ENCODE results near the gene CCDC158. TPM values are rescaled to one million over a fixed set of nuclear protein-coding genes. Genes with fewer than 3 reads are reported as not detected.

The CCDC158 gene
- total and polyA plus RNA-seq, 12 donors, result 0.01 to 1.0 (median 0.29) TPM

GRCh38 chr4:76278583-76278982 is 142.4 kb downstream of the CCDC158 start:
- intact Hi-C loops (cut with DNase I), result no loop called here
- H3K9me3 ChIP-seq, result no peaks in the 10 kb centered on the region
- no peaks in the 10 kb centered on the region for H3K36me3 ChIP-seq
- TF ChIP-seq, protein P1, sequence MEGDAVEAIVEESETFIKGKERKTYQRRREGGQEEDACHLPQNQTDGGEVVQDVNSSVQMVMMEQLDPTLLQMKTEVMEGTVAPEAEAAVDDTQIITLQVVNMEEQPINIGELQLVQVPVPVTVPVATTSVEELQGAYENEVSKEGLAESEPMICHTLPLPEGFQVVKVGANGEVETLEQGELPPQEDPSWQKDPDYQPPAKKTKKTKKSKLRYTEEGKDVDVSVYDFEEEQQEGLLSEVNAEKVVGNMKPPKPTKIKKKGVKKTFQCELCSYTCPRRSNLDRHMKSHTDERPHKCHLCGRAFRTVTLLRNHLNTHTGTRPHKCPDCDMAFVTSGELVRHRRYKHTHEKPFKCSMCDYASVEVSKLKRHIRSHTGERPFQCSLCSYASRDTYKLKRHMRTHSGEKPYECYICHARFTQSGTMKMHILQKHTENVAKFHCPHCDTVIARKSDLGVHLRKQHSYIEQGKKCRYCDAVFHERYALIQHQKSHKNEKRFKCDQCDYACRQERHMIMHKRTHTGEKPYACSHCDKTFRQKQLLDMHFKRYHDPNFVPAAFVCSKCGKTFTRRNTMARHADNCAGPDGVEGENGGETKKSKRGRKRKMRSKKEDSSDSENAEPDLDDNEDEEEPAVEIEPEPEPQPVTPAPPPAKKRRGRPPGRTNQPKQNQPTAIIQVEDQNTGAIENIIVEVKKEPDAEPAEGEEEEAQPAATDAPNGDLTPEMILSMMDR (IDR thresholded peaks at IDR 0.05), result no peak
- H3K4me1 ChIP-seq, result peaks cover 0 to 10% (median 2%) of the 10 kb centered on the region in 9 donors
- no peaks in the 10 kb centered on the region for H3K27me3 ChIP-seq
- no peak overlapping the region for H3K4me3 ChIP-seq
- DNase-seq (no peak), ATAC-seq (no peak)
- H3K27ac ChIP-seq, result no peak overlapping the region
- 55 to 82% methylated on average over 1 of the region's 1 CpG for WGBS, 2 donors

- H3K27me3 ChIP-seq, result no peaks in the 10 kb centered on the region
- WGBS, 2 donors, result 78 to 82% methylated on average over 1 of the region's 1 CpG
- no peak for ATAC-seq
- H3K36me3 ChIP-seq, result no peaks in the 10 kb centered on the region
- TF ChIP-seq, protein P1 (IDR thresholded peaks at IDR 0.05), result no peak
- no peak for DNase-seq
- intact Hi-C loops (cut with DNase I), result no loop called here
- peaks cover 0 to 10% (median 2%) of the 10 kb centered on the region in 9 donors for H3K4me1 ChIP-seq
- H3K4me3 ChIP-seq, result no peak overlapping the region
- no peaks in the 10 kb centered on the region for H3K9me3 ChIP-seq
- no peak overlapping the region for H3K27ac ChIP-seq
Measured at GRCh38 chr4:76277667-76278066, 143.3 kb downstream of the CCDC158 start.

DNA sequence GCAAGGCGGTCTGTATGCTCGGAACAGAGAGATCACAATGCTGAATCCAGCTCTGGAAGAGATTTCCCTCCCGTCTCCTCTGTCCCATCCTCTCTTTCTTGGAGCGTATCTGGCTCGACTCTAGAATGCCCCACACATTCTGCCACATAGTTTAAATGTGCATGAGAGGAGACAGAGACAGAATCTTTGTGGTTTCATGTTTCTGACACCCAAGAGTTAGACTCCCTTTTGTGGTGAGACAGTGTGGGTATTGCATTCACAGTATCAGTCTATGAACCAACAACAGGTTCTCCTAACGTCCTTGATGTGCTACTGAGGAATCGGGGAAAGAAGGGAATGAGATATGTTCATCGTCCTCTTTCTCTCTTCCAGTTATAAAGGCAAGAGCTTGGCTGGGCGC is 144.1 kb downstream of the CCDC158 start:
- 89 to 92% methylated on average over 9 of the region's 9 CpGs for WGBS, 2 donors
- Histone ChIP-seq H3K4me1 (peaks cover 0 to 10% (median 2%) of the 10 kb centered on the region in 9 donors), H3K36me3 (no peaks in the 10 kb centered on the region), H3K4me3 (no peak overlapping the region), H3K27me3 (no peaks in the 10 kb centered on the region), H3K27ac (no peak overlapping the region), H3K9me3 (no peaks in the 10 kb centered on the region)
- DNase-seq (no peak), ATAC-seq (no peak)
- intact Hi-C loops (cut with DNase I), result no loop called here
- TF ChIP-seq, protein P1 (IDR thresholded peaks at IDR 0.05), result no peak

GRCh38 chr4:76275486-76276124 is 145.3 kb downstream of the CCDC158 start:
- H3K27me3 ChIP-seq, result no peaks in the 10 kb centered on the region
- DNase-seq, result no peak
- ATAC-seq, result no peak
- WGBS, 2 donors, result 77 to 83% methylated on average over 3 of the region's 3 CpGs
- no peak overlapping the region for H3K27ac ChIP-seq
- no peaks in the 10 kb centered on the region for H3K36me3 ChIP-seq
- H3K9me3 ChIP-seq, result no peaks in the 10 kb centered on the region
- TF ChIP-seq, protein P1 (IDR thresholded peaks at IDR 0.05), result no peak
- intact Hi-C loops (cut with DNase I), result no loop called here
- peaks cover 0 to 1% (median 0%) of the 10 kb centered on the region in 9 donors for H3K4me1 ChIP-seq
- H3K4me3 ChIP-seq, result no peak overlapping the region
